CD4-positive, alpha-beta T cell treated with Interleukin-15 for 4 hours (primary cell): ENCODE results near the gene UBE2I.

Experiments
- DNase-seq: peaks from one replicate; pipeline ENCODE4 v3.0.0-alpha.2; 2020; ENCODE audit warnings: low spot score

Gene UBE2I

DNA sequence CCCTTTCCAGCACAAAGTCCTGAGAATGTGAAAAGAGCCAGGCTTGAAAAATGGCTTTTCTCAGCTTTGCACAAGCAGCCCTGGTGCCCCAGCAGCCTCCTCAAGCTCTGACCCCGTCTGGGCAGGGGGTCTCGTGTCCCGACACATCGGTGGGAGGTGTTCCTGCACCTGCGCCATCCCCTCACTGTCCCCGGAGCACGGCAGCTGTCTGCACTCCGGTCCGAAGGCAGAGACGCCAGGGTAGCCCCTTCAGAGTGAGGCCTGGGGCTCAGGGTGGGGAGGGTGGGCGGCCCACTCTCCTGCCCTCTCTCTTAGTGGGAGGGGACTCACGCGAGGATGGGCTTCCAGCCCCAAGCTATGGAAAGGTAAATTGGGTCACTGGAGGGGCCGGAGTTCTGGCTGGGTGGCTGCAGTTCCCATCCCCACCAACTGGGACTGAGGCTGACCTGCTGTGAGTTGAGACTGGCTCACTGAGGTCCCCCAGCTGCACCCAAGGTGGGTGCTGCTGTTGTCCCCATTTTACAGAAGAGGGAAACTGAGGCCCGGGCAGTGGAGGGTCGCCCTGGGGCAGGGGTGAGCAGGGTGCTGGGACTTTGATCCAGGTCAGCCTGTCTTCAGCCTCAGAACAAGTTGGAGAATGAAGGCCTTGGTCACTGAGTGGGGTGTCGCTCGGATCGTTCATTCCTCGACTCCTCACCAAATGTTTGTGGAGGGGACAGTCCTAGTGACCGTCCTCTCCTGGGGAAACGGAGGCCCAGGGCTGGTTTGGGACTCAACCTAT is 21.7 kb downstream of the UBE2I start:
- no peak for DNase-seq

GRCh38 chr16:1331712-1332617 is 22.5 kb downstream of the UBE2I start:
- DNase-seq: peak; percentile 67

DNA sequence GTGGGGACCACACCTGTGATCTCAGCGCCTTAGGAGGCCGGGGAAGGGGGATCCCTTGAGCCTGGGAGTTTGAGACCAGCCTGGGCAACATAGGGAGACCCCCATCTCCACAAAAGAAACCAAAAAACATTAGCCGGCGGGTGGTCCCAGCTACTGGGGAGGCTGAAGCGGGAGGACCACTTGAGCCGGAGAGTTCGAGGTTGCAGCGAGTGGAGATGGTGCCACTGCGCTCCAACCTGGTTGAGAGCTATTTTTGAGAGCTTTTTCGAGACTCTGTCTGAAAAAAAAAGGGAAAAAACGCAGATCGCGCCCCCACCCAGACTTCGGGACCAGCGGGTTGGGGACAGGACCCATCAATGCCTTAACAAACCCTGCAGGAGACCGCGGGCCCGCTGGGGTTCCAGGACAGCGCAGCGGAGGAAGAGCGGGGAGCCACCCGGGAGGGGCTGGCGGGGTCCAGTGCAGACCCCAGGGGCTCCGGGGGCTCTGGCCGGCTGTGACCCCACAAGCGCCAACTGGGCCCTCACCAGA is 23.2 kb downstream of the UBE2I start:
- no peak for DNase-seq

GRCh38 chr16:1333149-1333812 is 23.8 kb downstream of the UBE2I start, which contains the start of gene BAIAP3:
TSS of gene BAIAP3 (plus strand) at chr16:1333645. CDS start at chr16:1338550, 4,905 bp downstream.
- DNase-seq: no peak

DNA sequence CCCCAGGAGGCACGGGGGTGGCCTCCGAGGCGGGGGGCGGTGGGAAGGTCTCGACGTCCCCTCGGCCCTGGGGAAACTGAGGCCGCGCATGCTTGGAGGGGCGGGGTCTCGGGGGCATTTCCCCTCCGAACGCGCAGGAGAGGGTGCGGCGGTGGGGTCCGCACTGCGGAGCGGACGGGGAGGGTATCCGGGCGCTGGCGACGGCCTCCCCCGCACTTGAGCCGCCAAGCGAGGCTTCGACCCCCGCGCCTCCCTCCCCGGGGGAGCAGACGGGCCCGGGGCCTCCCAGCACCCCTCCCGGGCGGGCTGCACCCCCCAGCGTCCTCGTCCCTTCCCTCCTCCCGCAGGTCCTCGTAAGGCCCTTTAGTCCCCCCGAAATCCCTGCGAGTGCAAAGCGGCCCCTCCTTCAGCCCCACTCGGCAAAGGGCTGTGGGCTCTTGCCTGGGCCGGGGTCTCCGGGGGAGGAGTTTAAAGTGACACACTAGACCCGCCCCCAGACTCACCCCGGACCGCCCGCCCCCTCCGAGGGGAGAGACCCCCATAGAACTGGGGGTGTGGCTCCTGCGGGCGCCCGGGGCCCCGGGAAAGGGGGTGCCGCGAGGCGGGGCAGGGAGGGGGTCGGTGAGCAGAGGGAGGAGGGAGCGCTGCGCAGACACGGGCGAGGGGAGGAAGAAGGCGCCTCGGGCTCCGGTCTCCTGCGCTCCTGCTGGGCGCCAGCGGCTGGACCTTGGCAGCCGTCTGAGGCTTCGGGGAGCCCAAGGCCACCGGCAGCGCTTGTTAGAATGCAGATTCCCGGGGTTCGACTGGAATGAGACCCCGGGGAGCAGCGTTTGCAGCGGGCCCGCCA is 24.6 kb downstream of the UBE2I start:
- no peak for DNase-seq

DNA sequence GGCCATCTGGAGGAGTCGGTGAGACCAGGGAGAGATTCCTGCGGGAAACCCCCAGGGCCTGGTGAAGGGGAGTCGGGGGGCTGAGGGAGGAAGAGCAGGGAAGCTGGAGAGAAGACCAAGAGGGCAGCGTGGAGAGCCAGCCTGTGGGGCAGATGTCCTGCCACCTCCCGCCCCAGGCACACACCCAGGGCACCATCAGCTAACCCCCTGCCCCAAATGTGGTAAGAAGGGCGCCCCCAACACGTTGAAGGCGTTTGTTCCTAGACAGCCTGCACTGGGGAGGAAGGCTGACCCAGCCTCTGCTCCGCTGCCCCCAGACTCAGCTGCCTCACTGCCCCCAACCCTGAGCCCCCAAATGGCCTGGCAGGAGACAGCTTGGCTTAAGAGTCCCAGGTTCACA is 25.3 kb downstream of the UBE2I start:
- DNase-seq: no peak

- no peak for DNase-seq
Measured at GRCh38 chr16:1335211-1335971, 26.0 kb downstream of the UBE2I start.

DNA sequence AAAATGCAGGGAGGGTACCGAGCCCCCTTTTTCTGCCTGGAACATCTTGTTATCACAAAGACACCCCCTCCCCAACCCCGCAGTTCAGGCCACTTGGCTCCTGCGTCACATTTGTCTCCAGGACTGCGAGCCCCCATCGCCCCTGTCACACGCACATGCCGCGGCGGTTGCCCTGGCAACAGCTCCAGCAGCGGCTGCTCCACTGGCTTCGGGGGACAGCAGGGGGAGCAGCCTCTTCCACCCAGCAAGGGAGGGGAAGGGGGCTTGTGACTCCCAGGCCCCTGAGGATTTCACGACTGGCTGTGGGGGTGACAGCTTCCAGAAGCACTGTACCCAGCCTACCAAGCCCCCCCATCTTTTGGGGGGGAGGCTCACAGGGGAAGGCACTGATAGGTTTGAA is 26.6 kb downstream of the UBE2I start:
- DNase-seq: no peak

- DNase-seq: no peak
Measured at GRCh38 chr16:1336619-1337018, 27.2 kb downstream of the UBE2I start.

DNA sequence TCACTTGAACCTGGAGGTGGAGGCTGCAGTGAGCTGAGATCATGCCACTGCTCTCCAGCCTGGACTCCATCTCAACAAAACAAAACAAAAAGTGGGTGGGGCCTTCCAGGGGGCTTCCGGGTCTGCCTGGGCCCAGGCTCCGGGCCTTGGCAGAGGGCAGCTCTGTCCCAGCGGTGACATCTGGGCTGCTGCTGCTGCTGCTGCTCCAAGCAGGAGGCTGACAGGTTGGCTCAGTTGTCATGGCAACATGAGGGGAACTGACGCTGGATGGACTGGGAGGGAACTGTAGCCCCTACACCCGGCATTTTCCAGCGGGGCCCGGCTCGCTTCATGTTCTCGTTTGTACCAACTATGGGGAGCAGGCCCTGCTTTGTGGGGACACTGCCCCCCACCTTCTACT is 28.1 kb downstream of the UBE2I start:
- DNase-seq: no peak

DNA sequence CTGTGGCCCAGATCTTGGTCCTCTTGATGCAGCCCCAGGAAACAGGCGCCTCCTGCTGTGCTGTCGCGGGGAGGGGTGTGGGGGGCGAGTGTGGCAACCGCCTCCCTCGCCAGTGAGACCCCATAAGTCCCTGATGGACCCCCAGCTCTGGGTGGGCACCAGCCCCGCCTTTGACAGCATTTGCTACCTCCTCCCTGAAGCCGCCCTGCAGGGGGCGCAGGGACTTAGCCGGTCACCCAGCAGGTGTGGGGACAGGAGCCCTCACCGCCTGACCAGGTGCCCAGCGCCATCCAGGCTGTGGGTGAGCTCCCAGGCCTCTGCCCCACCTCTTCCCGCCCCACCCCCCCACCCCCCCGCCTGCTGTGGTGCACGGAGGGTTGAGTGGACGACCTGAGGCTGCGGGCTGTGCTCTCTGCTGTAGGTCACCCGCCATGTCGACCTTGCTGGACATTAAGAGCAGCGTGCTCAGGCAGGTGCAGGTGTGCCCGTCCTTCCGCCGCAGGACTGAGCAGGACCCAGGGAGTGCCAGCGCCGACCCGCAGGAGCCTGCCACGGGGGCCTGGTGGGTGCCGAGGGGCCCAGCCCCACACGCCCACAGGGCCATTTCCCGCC is 28.8 kb downstream of the UBE2I start:
- DNase-seq: no peak

DNA sequence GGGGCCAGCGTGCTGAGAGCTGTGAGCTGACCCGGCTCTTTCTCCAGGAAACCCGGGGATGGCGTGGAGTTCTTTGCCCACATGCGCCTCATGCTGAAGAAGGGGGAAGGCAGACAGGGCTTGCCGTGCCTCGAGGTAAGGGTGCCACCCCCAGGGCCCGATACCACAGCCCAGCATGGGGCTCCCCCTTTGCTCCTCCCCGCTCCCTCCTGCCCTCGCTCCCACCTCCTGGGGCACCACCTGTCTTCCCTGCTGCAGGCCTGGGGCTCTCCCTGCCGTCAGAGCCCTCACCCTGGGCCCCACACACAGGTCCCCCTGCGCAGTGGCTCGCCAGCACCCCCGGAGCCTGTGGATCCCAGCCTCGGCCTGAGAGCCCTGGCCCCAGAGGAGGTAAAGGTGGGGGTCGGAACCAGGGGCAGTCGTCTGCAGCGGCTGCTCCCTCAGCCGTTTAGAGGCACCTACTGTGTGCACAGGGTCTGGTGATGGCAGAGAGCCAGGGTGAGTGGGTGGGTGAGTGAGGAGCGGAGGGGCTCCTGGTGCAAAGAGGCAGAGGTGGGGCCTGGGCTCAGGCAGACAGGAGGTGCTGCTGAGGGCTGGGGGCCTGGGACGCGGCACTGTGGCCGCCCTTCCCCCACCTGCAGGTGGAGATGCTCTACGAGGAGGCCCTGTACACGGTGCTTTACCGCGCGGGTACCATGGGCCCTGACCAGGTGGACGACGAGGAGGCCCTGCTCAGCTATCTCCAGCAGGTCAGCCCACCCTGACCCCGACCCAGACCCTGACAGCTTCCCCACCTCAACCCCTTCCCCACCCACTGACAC is 29.6 kb downstream of the UBE2I start:
- no peak for DNase-seq

DNA sequence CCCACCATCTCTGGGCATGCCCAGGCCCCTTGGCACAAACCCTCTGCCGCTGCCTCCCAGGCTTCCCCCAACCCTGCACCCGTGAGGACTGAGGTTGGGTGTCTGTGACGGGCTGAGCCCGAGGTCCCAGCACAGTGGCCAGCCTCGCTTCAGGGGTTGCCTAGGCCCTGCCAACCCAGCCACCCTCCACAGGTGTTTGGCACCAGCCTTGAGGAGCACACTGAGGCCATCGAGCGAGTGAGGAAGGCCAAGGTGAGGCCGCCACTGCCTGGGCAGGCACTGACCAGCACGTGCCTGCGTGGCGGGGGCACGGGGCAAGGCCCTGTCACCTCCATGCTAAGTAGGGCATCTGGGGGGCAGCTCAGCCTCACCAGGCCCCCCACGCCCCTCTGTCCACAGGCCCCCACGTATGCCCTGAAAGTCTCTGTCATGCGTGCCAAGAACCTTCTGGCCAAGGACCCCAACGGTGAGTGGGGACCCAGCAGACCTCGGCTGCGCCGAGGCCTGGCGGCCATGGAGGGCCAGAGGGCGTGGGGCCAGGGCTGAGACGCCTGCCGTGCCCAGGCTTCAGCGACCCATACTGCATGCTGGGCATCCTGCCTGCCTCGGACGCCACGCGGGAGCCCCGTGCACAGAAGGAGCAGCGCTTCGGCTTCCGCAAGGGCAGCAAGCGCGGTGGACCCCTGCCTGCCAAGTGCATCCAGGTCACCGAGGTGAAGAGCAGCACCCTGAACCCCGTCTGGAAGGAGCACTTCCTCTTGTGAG is 31.5 kb downstream of the UBE2I start:
- no peak for DNase-seq

GRCh38 chr16:1341495-1342420 is 32.3 kb downstream of the UBE2I start:
- no peak for DNase-seq

GRCh38 chr16:1342526-1343427 is 33.3 kb downstream of the UBE2I start:
- DNase-seq: peak; percentile 98
